T follicular helper cell (primary cell): Measurements from ENCODE around the gene HUWE1.

ENCODE experiments used
- DNase-seq: peaks from one replicate; pipeline ENCODE4 v3.0.0-alpha.2; 2020; ENCODE audit warnings: low read depth

Gene HUWE1

GRCh38 chrX:53621418-53621986, 65.0 kb downstream of the HUWE1 start:
- DNase-seq = no peak

DNA sequence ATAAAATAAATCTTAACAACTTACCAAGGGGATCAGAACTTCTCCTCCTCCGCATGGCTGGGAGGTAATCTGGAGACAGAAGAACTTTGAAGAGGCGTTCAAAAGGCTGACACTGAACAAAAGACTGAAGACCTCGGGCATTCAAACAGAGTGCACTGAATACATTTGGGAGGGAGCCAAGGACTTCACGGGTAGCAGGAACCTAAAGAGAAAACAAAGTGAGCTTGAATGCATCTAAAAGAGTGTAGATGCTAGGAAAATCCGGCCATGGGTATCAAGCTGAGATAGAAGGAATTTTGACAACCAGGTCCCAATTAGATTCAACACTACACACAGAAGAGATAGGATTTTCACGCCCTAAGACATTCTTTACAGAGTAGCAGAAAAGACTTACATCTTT, 69.6 kb downstream of the HUWE1 start:
- DNase-seq = no peak

DNA sequence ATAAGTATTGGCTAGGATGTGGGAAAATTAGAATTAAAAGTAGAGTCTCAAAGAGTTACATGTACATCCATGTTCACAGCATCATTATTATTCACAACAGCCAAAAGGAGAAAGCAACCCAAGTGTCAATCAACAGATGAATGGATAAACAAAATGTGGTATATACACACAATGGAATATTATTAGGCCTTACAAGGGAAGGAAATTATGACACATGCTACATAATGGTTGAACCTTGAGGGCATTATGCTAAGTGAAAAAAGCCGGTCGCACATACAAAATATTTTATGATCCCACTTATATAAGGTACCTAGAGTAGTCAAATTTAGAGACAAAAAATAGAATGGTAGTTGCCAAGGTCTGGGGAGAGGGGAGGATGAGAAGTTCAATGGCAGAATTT, 80.1 kb downstream of the HUWE1 start:
- no peak for DNase-seq

DNA sequence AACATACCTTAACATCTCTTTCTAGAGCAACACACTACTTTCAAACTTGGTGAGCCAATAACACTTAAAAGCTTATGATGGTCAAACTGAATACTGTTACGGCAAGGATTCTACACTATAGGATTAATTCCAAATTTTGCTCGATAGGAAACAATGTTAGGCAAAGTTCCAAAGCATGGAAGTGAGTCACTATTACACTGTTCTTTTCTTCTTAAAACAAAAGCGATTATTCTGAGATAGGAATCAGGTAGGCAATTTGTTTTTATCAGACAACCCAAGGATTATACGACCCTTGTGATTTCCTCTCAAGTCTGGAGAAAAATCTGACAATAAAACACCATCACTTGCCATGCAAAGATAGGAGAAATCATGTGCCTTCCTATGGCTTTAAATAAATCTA, 81.5 kb downstream of the HUWE1 start:
- DNase-seq = no peak

DNA sequence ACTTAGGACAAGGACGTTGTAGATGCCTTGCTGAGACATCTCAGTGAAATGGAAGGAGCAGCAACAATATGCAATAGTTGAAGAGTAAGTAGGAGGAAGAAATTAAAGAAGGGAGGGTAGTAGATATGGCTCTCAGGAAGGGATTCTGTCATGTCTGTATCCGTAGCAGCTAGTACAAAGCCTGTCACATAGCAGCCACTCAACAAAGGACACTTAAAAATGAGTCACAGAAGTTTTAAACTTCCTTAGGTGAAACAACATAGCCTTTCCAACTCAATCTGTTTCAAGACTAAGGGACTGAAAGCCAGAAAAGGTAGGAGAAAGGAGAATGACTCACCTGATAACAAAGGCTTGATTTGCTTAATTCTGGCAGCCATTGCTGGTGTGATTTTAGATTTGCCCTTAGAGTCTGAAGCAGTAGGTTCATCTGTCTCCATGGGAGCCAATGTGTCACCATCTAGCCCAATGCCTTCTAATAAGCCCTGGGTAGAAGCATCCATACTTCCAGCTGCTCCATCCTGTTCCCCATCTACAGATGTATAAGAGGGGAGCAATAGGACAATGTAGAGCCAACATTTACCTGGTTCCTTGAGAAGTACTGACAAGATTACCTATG, 86.6 kb downstream of the HUWE1 start:
- DNase-seq = no peak

DNA sequence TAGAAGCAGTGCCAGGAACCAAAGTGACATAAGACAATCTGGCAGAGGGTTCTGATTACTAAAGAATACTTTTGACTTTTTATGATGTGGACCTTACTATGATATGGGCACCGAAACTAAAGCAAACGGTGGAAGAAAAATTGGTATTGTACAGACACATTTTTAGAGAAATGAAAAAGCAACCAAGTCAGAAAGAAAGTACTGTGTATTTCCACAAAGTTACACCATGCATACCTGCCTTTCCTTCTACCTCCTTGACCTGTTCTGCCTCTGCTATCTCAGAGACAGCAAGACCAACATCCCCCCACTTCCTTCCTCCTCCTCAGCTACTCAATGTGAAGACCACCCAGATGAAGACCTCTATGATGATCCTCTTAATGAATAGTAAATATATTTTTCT, 88.3 kb downstream of the HUWE1 start:
- DNase-seq = no peak

GRCh38 chrX:53595266-53595810, 91.2 kb downstream of the HUWE1 start:
- no peak for DNase-seq

GRCh38 chrX:53594354-53594753, 92.2 kb downstream of the HUWE1 start:
- DNase-seq = no peak

- no peak for DNase-seq
Measured at GRCh38 chrX:53587795-53588420, 98.6 kb downstream of the HUWE1 start.

GRCh38 chrX:53584891-53585290, 101.6 kb downstream of the HUWE1 start:
- no peak for DNase-seq

DNA sequence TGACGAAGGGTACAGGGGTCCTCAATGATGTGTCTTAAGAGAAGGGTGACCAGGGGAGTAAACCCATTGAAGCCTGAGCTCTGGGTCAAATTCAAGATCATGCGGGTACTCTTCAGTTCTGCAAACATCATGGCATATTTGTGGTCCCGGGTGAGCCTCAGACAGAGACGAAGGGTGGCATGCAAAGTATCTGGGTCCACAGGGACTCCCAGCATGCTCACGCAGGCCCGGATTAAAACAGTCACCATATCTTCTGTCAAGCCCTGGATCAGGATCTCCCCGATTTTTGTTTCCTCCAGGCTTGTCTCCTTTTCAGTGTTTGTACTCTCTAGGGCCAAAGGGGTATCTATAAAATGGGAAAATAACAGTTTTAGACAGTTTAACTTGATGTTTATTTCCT, 102.9 kb downstream of the HUWE1 start:
- no peak for DNase-seq

DNA sequence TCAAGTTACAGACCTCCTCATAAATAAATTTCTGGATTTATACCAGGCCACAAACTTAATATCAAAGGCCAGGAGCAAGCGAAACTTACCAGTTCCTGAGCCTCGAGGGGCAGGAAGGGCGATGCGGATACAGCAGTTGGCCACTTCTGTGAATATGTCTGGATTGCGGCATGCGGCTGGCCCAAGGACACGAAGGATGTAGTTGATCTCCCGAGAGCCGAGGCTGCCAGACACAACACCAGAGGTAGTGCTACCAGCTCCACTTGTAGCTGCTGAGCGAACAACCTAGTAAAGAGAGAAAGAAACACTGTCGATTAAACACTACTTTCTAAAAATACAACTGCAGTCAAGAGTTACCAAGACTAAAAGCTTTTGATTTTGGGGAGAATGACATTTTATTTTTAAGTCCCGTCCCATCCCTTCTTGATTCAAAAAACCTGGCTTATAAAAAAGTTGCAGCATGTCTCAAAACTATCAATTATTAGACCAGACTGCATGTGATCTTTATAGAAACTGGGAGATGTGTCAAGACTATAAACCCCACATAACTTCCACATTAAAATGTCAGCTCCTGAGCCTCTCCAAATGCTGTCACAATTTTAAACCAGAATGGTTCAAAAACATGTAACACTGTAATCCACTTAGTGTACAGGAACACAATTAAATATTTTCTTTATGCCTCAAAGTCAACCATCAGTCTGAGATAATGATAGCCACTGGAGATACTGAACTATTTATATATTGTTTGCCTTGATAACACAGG, 105.6 kb downstream of the HUWE1 start:
- DNase-seq = no peak

DNA sequence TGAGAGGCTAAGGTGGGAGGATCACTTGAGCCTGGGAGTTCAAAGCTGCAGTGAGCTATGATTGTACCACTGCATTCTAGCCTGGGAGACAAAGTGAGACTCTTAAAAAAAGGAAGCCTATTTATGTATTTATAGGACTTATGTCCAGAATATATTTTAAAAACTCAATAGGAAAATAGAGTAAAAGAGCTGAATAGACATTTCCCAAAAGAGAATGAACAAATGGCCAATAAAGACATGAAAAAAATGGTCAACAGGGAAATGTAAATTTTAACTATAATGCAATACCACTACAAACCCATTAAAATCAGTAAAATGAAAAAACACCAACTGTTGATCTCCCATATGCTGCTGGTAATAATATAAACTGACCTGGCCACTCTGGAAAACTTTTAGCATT, 115.0 kb downstream of the HUWE1 start:
- DNase-seq = no peak

- DNase-seq = no peak
Measured at GRCh38 chrX:53563324-53563723, 123.2 kb downstream of the HUWE1 start.

DNA sequence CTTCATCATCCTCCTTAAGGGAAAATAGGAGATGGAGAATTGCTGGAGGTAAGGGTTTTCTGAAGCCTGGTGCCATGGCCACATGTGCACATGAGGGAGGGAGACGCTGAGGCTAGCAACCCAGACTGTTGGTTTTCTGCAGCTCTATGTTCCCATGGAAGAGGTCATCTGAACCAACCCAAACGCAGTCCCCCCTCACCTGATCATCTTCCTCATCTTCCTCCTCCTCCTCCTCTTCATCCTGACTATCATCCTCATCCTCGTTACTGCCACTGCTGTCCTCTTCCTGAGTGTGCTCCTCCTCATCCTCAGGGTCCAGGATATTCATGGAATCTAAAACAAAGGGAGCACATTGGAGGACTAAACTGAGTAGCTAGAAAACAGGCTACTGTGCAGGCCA, 124.6 kb downstream of the HUWE1 start:
- no peak for DNase-seq

- no peak for DNase-seq
Measured at GRCh38 chrX:53558646-53559045, 127.9 kb downstream of the HUWE1 start.

GRCh38 chrX:53556868-53557267, 129.7 kb downstream of the HUWE1 start:
- DNase-seq = no peak

DNA sequence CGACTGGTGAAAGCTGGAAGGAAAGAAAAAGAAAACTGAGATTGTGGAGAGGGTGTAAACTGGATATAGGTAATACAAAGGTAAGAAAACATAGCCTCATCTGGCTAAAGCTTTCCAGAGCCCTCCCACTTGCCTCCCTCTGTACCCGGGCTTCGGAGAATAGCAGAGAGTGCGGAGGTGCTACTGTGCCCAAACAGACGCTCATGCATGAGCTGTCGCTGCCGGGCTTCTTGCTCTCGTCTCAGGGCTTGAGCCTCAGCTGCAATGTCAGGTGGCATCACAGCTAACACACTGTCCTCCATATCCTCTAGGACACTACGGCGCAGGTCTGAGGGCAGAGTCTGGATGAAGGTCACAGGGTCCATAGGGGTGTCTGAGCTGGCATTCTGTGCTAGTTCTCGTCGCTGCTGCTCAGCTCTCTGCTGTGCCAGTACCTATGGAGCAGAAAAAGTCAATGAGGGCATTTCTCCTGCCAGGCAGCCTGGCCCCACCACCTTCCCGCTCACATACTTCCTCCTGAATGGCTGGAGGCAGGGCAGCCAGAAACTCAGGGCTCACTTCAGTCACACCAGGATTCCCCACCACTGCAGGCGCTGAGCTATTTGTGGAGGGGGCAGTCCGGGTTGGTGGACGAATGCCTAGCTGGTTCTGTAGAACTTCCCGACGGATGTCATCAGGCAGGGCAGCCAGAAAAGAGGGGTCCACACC, 135.6 kb downstream of the HUWE1 start:
- no peak for DNase-seq

DNA sequence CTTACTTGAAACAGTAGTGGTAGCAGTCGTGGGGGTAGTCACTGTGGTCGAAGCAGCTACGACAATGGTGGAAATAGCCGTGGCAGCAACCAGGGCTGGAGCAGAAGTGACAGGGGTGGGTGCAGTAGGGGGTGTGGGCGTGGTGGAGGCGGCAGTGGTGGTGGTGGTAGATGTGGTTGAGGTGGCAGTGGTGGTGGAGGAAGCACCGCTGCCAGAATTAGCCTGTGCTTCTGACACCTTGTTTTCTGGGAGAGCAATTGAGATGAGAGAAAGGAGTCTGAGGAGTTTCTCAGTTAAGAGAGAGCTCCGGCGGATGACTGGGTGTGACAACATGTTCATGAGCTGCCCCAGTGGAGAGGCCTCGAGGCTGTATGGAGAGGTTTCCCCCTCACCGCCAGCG, 138.9 kb downstream of the HUWE1 start:
- DNase-seq = no peak

DNA sequence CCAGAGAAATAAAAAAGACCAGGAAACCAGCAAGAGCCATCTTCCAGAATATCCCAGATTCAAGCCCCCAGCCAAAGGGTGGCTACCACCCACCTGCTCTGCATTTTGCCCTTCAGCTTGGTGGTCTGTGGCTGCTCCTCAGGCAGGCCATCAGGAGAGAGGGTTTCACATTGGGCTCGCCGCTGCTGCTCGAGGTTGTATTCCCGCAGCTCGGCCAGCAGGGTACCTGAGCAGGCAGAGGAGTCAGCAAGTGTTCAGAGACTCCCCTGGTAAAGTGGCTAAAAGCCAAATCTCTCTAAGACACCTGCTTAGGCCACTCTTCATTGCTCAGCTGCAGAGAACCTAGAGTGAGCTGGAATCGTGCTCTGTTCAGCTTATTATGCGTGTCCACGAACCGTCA, 141.6 kb downstream of the HUWE1 start:
- DNase-seq = no peak

GRCh38 chrX:53538781-53539180, 147.7 kb downstream of the HUWE1 start:
- no peak for DNase-seq
